Liver (tissue), 3 donors: ENCODE results near the gene FILIP1L.

Experiments used
- ATF3 ChIP-seq: IDR thresholded peaks from 2 replicates; pipeline ENCODE4 v1.6.1; 2016; ENCODE audit warnings: antibody characterized with exemption
- CTCF ChIP-seq: fragments of 150-350 bp; IDR thresholded peaks from 2 replicates; pipeline ENCODE4 v1.5.1; 2017; ENCODE audit warnings: improper control_type of control experiment, low read depth, low read length; ENCODE audit not compliant: missing input control
- EGR1 ChIP-seq, 2 donors: IDR thresholded peaks; 2 replicates each; pipeline ENCODE4 v1.6.1; 2016 to 2018; ENCODE audit warnings: antibody characterized with exemption in 2 of 2, low read depth in 2 of 2
- JUND ChIP-seq, 2 donors: IDR thresholded peaks; 2 replicates each; pipeline ENCODE4 v1.6.1; 2016; ENCODE audit warnings: antibody characterized with exemption in 2 of 2
- MAX ChIP-seq: IDR thresholded peaks from 2 replicates; pipeline ENCODE4 v1.6.1; 2016; ENCODE audit warnings: antibody characterized with exemption
- RAD21 ChIP-seq, 2 donors: IDR thresholded peaks; 2 replicates each; pipeline ENCODE4 v1.6.1; 2016; ENCODE audit warnings: antibody characterized with exemption in 2 of 2, mild to moderate bottlenecking in 2 of 2
- REST ChIP-seq: IDR thresholded peaks from 2 replicates; pipeline ENCODE4 v1.6.1; 2016; ENCODE audit warnings: antibody characterized with exemption, mild to moderate bottlenecking
- SP1 ChIP-seq: IDR thresholded peaks from 2 replicates; pipeline ENCODE4 v1.6.1; 2018; ENCODE audit warnings: antibody characterized with exemption, mild to moderate bottlenecking
- TAF1 ChIP-seq: conservative IDR thresholded peaks from 2 replicates; pipeline ENCODE4 v1.6.1; 2016; ENCODE audit warnings: antibody characterized with exemption, mild to moderate bottlenecking
- YY1 ChIP-seq: IDR thresholded peaks from 2 replicates; pipeline ENCODE4 v1.6.1; 2016; ENCODE audit warnings: antibody characterized with exemption, mild to moderate bottlenecking
- ZBTB33 ChIP-seq: IDR thresholded peaks from 2 replicates; pipeline ENCODE4 v1.6.1; 2016; ENCODE audit warnings: antibody characterized with exemption
- donor health status: healthy.
- donor health status: healthy.

- TF ChIP-seq CTCF (no peak), TAF1 (peak; percentile 40), RAD21 (IDR thresholded peaks at IDR 0.05) (peak in 1 of 2 donors; percentile 13), REST (no peak), JUND (IDR thresholded peaks at IDR 0.05) (no peak), ATF3 (no peak), SP1 (no peak), MAX (no peak), YY1 (peak; percentile 5), ZBTB33 (no peak), EGR1 (IDR thresholded peaks at IDR 0.05; ENCODE audit: low read depth in 2 of 2) (no peak)
Observed at GRCh38 chr3:99875929-99876841, 238.1 kb downstream of the FILIP1L start.
